Left hindlimb (tissue), 1 donor: Measurements from ENCODE around the gene MAPK6.
A peak's percentile ranks its signal among the peaks of the same experiment; 100 is the strongest.

Source experiments
- DNase-seq: peaks from one replicate; pipeline ENCODE4 v3.0.0-alpha.2; 2018

MAPK6 gene

GRCh38 chr15:52104532-52105004 is 85.5 kb downstream of the MAPK6 start:
- DNase-seq, result no peak

- no peak for DNase-seq
These were observed 86.8 kb downstream of the MAPK6 start for GRCh38 chr15:52105846-52106245.

- no peak for DNase-seq
These were observed 87.6 kb downstream of the MAPK6 start for GRCh38 chr15:52106641-52107040.

- DNase-seq, result no peak
These were observed 88.2 kb downstream of the MAPK6 start for GRCh38 chr15:52107238-52107637.

- no peak for DNase-seq
These were observed 90.8 kb downstream of the MAPK6 start for GRCh38 chr15:52109559-52110451.

GRCh38 chr15:52111517-52112202 is 92.6 kb downstream of the MAPK6 start:
- DNase-seq, result no peak

GRCh38 chr15:52112203-52112750 is 93.3 kb downstream of the MAPK6 start:
- DNase-seq, result no peak

GRCh38 chr15:52113235-52113634 is 94.2 kb downstream of the MAPK6 start:
- DNase-seq, result no peak

GRCh38 chr15:52113708-52114107 is 94.7 kb downstream of the MAPK6 start:
- DNase-seq, result no peak

- peak; percentile 38 for DNase-seq
These were observed 95.4 kb downstream of the MAPK6 start for GRCh38 chr15:52114261-52115055.

GRCh38 chr15:52115598-52116427 is 96.8 kb downstream of the MAPK6 start:
- DNase-seq, result no peak
